Measurements from ENCODE around the gene DAB1.

GRCh38 chr1:56968878-56969495, 454.9 kb downstream of the DAB1 start:
- no peak for TF ChIP-seq CTCF (IDR thresholded peaks at IDR 0.05; ENCODE audit: poor library complexity, severe bottlenecking)
- no peak for TF ChIP-seq POLR2AphosphoS5 (IDR thresholded peaks at IDR 0.05)

Data from neural cell (in vitro differentiated cells).